Measurements from ENCODE around the gene IFNGR1. TPM values are rescaled to one million over a fixed set of nuclear protein-coding genes. Genes with fewer than 3 reads are reported as not detected.
A peak's percentile ranks its signal among the peaks of the same experiment; 100 is the strongest.

The IFNGR1 gene
- total RNA-seq, 1 experiment from 2014 or later, result 87.3 TPM

DNA sequence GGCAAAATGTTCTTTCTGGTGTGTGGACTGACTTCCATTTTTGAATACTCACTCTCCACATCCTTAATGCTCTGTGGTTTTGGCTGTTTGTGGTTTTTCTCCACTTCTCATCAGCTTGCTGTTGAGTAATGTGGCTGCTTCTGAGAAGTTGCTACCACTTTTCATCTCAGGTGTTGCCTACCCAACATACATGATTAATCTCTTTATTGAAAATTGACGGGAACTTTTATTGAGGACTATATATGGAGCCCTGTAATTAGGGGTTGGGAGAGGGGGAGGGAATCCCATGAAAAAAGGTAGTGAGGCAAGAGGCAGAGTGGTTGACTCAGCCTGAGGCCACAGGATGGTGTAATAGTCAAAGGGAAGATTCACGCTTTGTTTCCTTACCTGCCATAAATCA lies 63.4 kb downstream of the IFNGR1 start:
- DNase-seq (ENCODE audit: low read depth), result peak; percentile 73

DNA sequence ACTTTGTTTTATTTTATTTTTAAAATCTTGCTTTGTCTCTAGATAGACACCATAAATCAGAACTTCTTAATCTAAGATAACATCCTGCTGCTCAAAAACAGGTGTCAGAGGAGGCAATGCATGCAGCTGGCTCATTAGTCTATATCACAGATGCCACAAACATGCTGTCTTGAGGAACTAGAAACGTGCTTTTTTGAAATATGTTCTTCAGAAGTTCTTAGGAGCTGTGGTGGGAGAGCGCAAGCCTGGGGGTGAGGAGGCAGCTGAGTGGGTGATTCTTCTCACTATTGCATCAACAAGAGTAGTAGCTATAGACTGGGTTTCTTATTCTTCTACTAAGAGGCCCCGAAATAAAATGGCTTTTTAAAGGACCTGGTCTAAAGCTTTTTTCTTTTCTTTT lies 69.1 kb downstream of the IFNGR1 start:
- DNase-seq (ENCODE audit: low read depth), result no peak

DNA sequence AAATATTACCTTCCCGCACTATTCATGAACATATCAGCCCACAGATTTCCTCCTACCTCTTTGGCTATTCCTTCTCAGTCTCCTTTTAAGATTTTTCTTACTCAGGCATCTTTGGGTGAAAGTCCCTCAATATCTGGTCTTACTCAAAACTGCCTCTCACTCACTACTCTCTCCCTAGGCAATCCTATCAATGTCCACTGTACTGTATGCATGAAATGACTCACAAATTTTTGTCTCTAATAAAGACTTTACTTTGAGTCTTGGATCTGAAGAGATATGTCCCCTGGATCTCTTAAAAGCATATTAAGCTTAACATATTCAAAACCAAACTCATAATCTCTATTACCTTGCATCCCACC lies 70.2 kb downstream of the IFNGR1 start:
- no peak for DNase-seq (ENCODE audit: low read depth)

DNA sequence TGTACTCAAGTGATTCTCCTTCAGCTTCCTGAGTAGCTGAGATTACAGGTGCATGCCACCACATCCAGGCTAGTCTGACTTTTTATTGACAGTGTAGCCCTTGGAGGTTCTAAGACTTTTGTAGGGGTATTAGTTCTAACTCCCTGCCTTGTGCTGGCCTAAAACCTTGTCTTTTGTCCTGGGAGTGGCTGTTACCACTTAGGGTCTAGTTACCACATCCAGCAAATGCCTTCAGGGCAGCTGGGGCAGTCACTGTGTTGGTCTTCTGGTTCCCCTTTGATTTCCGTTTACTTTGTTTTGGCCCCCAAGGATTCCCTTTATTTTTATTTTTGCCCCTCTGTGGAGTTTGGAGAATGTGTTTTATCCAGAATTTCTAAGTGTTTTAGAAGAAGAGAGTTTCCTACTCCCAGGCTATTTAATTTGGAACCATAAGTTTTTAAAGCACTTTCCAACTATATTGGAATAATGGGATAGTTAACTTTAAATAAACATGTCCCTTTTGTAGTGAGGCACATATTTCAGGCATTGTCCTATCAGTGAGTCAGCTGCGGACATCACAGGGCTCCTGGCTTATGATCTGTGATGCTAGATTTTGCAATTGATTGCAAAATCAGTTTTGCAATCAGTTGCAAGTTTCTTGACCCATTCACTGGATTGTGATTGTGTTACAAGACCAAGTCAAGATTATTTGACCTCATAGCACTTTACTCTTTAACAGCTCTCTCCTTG lies 70.7 kb downstream of the IFNGR1 start:
- peak; percentile 13 for DNase-seq (ENCODE audit: low read depth)

Other genes with a start within 250 kb of the IFNGR1 start
- gene IL20RA, start 174.4 kb downstream of the IFNGR1 start, total RNA-seq (2014; rRNA removed; shearing (Covaris generic)), result not detected in 2 replicates
- gene IL22RA2, start 45.7 kb downstream of the IFNGR1 start, total RNA-seq (2014; rRNA removed; shearing (Covaris generic)), result not detected in 2 replicates

Measured in M059J (cell line).